Keratinocyte (primary cell): ENCODE measurements around the gene FMOD. TPM values are rescaled to one million over a fixed set of nuclear protein-coding genes. Genes with fewer than 3 reads are reported as not detected.
"Not testable (repeated sequence)": the region's sequence is repeated elsewhere in the genome, so short reads cannot be mapped to it uniquely, and the experiment has no call there.

Experiments
- DNase-seq: peaks from one replicate; pipeline ENCODE4 v3.0.0-alpha.2; 2011; ENCODE audit warnings: low read depth, missing footprints, low spot score
- FAIRE-seq: peaks from 2 replicates; lab custom pipeline; 2011; peaks lifted over from hg19 to GRCh38; lab: Jason Lieb, UNC
- H2AFZ ChIP-seq: 2 replicates; pipeline ENCODE4 v1.6.0; 2012; ENCODE audit warnings: low read length, control low read depth, inconsistent platforms; ENCODE audit not compliant: control insufficient read depth
- H3K27ac ChIP-seq: 2 replicates; pipeline ENCODE4 v1.5.1; 2011; ENCODE audit warnings: low read length; ENCODE audit not compliant: control insufficient read depth, insufficient read depth
- H3K27me3 ChIP-seq: 3 replicates; pipeline ENCODE4 v1.6.0; 2011; ENCODE audit warnings: low read length; ENCODE audit not compliant: control insufficient read depth, insufficient read depth; ENCODE audit errors: extremely low read depth
- H3K36me3 ChIP-seq, 2 experiments: 2 replicates in 1 of 2; 3 replicates in 1 of 2; pipeline ENCODE4 v1.5.1; 2011; ENCODE audit warnings: low read length in 2 of 2, mild to moderate bottlenecking in 1 of 2; ENCODE audit not compliant: control insufficient read depth in 2 of 2, insufficient read depth in 2 of 2; ENCODE audit errors: extremely low read depth in 1 of 2
- H3K4me1 ChIP-seq: 3 replicates; pipeline ENCODE4 v1.5.1; 2011; ENCODE audit warnings: low read length; ENCODE audit not compliant: control insufficient read depth, insufficient read depth; ENCODE audit errors: extremely low read depth
- H3K4me2 ChIP-seq: 3 replicates; pipeline ENCODE4 v1.6.0; 2011; ENCODE audit warnings: low read depth, low read length; ENCODE audit not compliant: control insufficient read depth, insufficient read depth; ENCODE audit errors: extremely low read depth
- H3K4me3 ChIP-seq, 3 experiments: fragments of 200-600 bp in 1 of 3; sonication (generic) in 1 of 3; 2 replicates in 2 of 3; 3 replicates in 1 of 3; pipeline ENCODE4 v1.5.1; 2011 to 2016; ENCODE audit warnings: low read length in 3 of 3, mild to moderate bottlenecking in 3 of 3, control low read depth in 2 of 3, inconsistent platforms in 1 of 3, low read depth in 1 of 3, mixed read lengths in 1 of 3, mixed run types in 1 of 3, moderate library complexity in 1 of 3; ENCODE audit not compliant: control insufficient read depth in 2 of 3, insufficient read depth in 2 of 3; ENCODE audit errors: extremely low read depth in 1 of 3
- H3K79me2 ChIP-seq: 2 replicates; pipeline ENCODE4 v1.6.0; 2012; ENCODE audit warnings: low read length; ENCODE audit not compliant: control insufficient read depth, insufficient read depth
- H3K9ac ChIP-seq: 3 replicates; pipeline ENCODE4 v1.6.0; 2011; ENCODE audit warnings: low read length; ENCODE audit not compliant: control insufficient read depth, insufficient read depth; ENCODE audit errors: extremely low read depth
- H3K9me1 ChIP-seq: 3 replicates; pipeline ENCODE4 v1.6.0; 2011; ENCODE audit warnings: low read length; ENCODE audit not compliant: control insufficient read depth, insufficient read depth; ENCODE audit errors: extremely low read depth
- H3K9me3 ChIP-seq: 2 replicates; pipeline ENCODE4 v1.5.1; 2012; ENCODE audit warnings: low read depth, low read length; ENCODE audit not compliant: control insufficient read depth
- H4K20me1 ChIP-seq: 3 replicates; pipeline ENCODE4 v1.6.0; 2011; ENCODE audit warnings: low read length; ENCODE audit not compliant: control insufficient read depth, insufficient read depth; ENCODE audit errors: extremely low read depth
- CTCF ChIP-seq, 3 experiments: IDR thresholded peaks in 1 of 3; conservative IDR thresholded peaks in 1 of 3; optimal IDR thresholded peaks in 1 of 3; 2 replicates in 2 of 3; 3 replicates in 1 of 3; pipeline versions ENCODE3 to v1.5.1; 2011; ENCODE audit warnings: low read length in 3 of 3, mild to moderate bottlenecking in 3 of 3, moderate library complexity in 2 of 3, control low read depth in 1 of 3, inconsistent platforms in 1 of 3; ENCODE audit not compliant: insufficient read depth in 2 of 3; ENCODE audit errors: extremely low read depth in 1 of 3
- EZH2 ChIP-seq: IDR thresholded peaks from one replicate; pipeline ENCODE4 v1.6.1; 2012; ENCODE audit warnings: inconsistent platforms, mild to moderate bottlenecking, low read length, moderate library complexity
- dilution Hi-C: fragments of 300-500 bp; cut with MboI; formaldehyde crosslinking; loops from one replicate; pipeline ENCODE4 v1.7.0; 2020; ENCODE audit warnings: low sequenced_read_pairs; ENCODE audit not compliant: extremely low pct_ligation_motif_present
- polyA plus RNA-seq, 5 experiments: library from polyadenylated mRNA; depleted of rRNA in 3 of 5; stranded (reverse) in 3 of 5; stranded (forward) in 1 of 5; unstranded in 1 of 5; fragments of >200 nt; gene quantifications; 1 replicate in 1 of 5; 2 replicates in 3 of 5; 3 replicates in 1 of 5; pipeline versions ENCODE4 v1.2.1 to v1.2.3, GENCODE V29; 2011 to 2012; ENCODE audit warnings: missing spikeins in 2 of 5, low read depth in 1 of 5, low replicate concordance in 1 of 5

Gene FMOD
- polyA plus RNA-seq, 1 donor (not counting 4 experiments of a cell fraction or from before 2014, with no cell fraction given): 0.47 TPM

GRCh38 chr1:203300441-203301330 is 50.2 kb downstream of the FMOD start:
- H3K9ac ChIP-seq: peak overlapping the region; percentile 31
- H2AFZ ChIP-seq: peak overlapping the region; percentile 72
- no peaks in the 10 kb centered on the region for H4K20me1 ChIP-seq
- no peak for DNase-seq
- dilution Hi-C loops: no loop called here
- FAIRE-seq: no peak
- TF ChIP-seq EZH2: no peak
- no peak for TF ChIP-seq CTCF (optimal IDR thresholded peaks at IDR 0.05 in 1 of 3, IDR thresholded peaks at IDR 0.05 in 1 of 3, conservative IDR thresholded peaks at IDR 0.05 in 1 of 3; ENCODE audit: extremely low read depth in 1 of 3, insufficient read depth in 2 of 3, low read length in 3 of 3)
- no peaks in the 10 kb centered on the region for H3K9me3 ChIP-seq
- H3K4me2 ChIP-seq: peak overlapping the region; percentile 75
- H3K4me1 ChIP-seq: peaks cover 34% of the 10 kb centered on the region
- H3K9me1 ChIP-seq: no peaks in the 10 kb centered on the region
- H3K27ac ChIP-seq: no peak overlapping the region
- H3K36me3 ChIP-seq: no peaks in the 10 kb centered on the region
- peaks cover 4% of the 10 kb centered on the region for H3K79me2 ChIP-seq
- no peak overlapping the region for H3K4me3 ChIP-seq
- H3K27me3 ChIP-seq: no peaks in the 10 kb centered on the region

- H3K36me3 ChIP-seq, DNase-seq, H3K79me2 ChIP-seq, H4K20me1 ChIP-seq, H3K9ac ChIP-seq, H2AFZ ChIP-seq, FAIRE-seq, H3K27me3 ChIP-seq, H3K9me1 ChIP-seq, dilution Hi-C loops, H3K9me3 ChIP-seq, H3K27ac ChIP-seq, H3K4me2 ChIP-seq, H3K4me3 ChIP-seq: not testable (repeated sequence)
- peaks cover 33% of the 10 kb centered on the region for H3K4me1 ChIP-seq
Observed at GRCh38 chr1:203299719-203300429, 51.0 kb downstream of the FMOD start.
